ENCODE measurements around the gene SERPINB10.

SERPINB10 gene

GRCh38 chr18:63881851-63882250 is 25.9 kb upstream of the SERPINB10 start:
- H3K27me3 ChIP-seq (ENCODE audit: insufficient read depth, poor library complexity, severe bottlenecking), result no peaks in the 10 kb centered on the region
- no peak for TF ChIP-seq CTCF (IDR thresholded peaks at IDR 0.05; ENCODE audit: insufficient read depth, low read length)
- no peak for TF ChIP-seq REST (IDR thresholded peaks at IDR 0.05; ENCODE audit: insufficient replicate concordance, low read depth)
- TF ChIP-seq SPI1 (IDR thresholded peaks at IDR 0.05; ENCODE audit: borderline replicate concordance, low read depth), result no peak
- no peak for TF ChIP-seq POLR2AphosphoS5 (IDR thresholded peaks at IDR 0.05; ENCODE audit: low read depth)
- TF ChIP-seq GABPA (IDR thresholded peaks at IDR 0.05; ENCODE audit: low read depth), result no peak
- H3K4me3 ChIP-seq (replicated peaks; ENCODE audit: insufficient read depth, low read length), result no peak overlapping the region
- DNase-seq (ENCODE audit: low read depth in 1 of 2, low spot score in 1 of 2), result no peak
- H3K27ac ChIP-seq (replicated peaks), result no peak overlapping the region

GRCh38 chr18:63882333-63883141 is 25.2 kb upstream of the SERPINB10 start:
- Histone ChIP-seq H3K27ac (replicated peaks) (no peak overlapping the region), H3K27me3 (ENCODE audit: insufficient read depth, poor library complexity, severe bottlenecking) (no peaks in the 10 kb centered on the region), H3K4me3 (replicated peaks; ENCODE audit: insufficient read depth, low read length) (no peak overlapping the region)
- no peak for DNase-seq (ENCODE audit: low read depth in 1 of 2, low spot score in 1 of 2)
- TF ChIP-seq CTCF (IDR thresholded peaks at IDR 0.05; ENCODE audit: insufficient read depth, low read length), result no peak
- TF ChIP-seq REST (IDR thresholded peaks at IDR 0.05; ENCODE audit: insufficient replicate concordance, low read depth), result no peak
- TF ChIP-seq GABPA (IDR thresholded peaks at IDR 0.05; ENCODE audit: low read depth), result no peak
- no peak for TF ChIP-seq SPI1 (IDR thresholded peaks at IDR 0.05; ENCODE audit: borderline replicate concordance, low read depth)
- TF ChIP-seq POLR2AphosphoS5 (IDR thresholded peaks at IDR 0.05; ENCODE audit: low read depth), result no peak

GRCh38 chr18:63883617-63884016 is 24.1 kb upstream of the SERPINB10 start:
- no peaks in the 10 kb centered on the region for H3K27me3 ChIP-seq (ENCODE audit: insufficient read depth, poor library complexity, severe bottlenecking)
- H3K27ac ChIP-seq (replicated peaks), result no peak overlapping the region
- no peak overlapping the region for H3K4me3 ChIP-seq (replicated peaks; ENCODE audit: insufficient read depth, low read length)
- peak in 1 of 2 experiments; percentile 65 for DNase-seq (ENCODE audit: low read depth in 1 of 2, low spot score in 1 of 2)
- TF ChIP-seq CTCF (IDR thresholded peaks at IDR 0.05; ENCODE audit: insufficient read depth, low read length), result no peak
- no peak for TF ChIP-seq POLR2AphosphoS5 (IDR thresholded peaks at IDR 0.05; ENCODE audit: low read depth)
- TF ChIP-seq SPI1 (IDR thresholded peaks at IDR 0.05; ENCODE audit: borderline replicate concordance, low read depth), result no peak
- no peak for TF ChIP-seq REST (IDR thresholded peaks at IDR 0.05; ENCODE audit: insufficient replicate concordance, low read depth)

All from HL-60 (cell line).